ENCODE measurements around the gene TGM1. TPM values are rescaled to one million over a fixed set of nuclear protein-coding genes. Genes with fewer than 3 reads are reported as not detected.
A peak's percentile ranks its signal among the peaks of the same experiment; 100 is the strongest.

Gene TGM1
- total RNA-seq, 1 donor from 2014 or later: 4.9 TPM

DNA sequence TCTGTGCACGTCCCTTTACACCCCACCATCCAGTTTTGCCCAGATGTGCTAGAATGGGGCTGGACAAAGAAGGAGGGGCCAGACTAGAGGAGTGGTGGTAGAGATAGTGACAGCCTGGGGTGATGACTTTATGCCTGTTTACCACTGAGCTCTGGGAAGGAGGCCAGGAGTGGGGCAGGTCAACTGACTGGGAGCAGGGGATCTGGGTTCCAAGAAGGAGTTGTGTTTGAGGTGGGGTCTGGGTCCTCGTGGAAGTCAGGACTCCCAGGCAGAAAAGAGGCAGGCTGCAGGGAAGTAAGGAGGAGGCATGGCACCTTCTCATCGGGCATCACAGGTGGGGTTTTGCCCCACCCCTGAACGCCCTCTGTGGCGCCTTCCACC is 47.3 kb upstream of the TGM1 start:
- H3K9me3 ChIP-seq (ENCODE audit: low read depth): no peaks in the 10 kb centered on the region
- TF ChIP-seq EZH2 (IDR thresholded peaks at IDR 0.05) (no peak), EZH2phosphoT487 (IDR thresholded peaks at IDR 0.05) (no peak)
- TF ChIP-seq, protein P1, sequence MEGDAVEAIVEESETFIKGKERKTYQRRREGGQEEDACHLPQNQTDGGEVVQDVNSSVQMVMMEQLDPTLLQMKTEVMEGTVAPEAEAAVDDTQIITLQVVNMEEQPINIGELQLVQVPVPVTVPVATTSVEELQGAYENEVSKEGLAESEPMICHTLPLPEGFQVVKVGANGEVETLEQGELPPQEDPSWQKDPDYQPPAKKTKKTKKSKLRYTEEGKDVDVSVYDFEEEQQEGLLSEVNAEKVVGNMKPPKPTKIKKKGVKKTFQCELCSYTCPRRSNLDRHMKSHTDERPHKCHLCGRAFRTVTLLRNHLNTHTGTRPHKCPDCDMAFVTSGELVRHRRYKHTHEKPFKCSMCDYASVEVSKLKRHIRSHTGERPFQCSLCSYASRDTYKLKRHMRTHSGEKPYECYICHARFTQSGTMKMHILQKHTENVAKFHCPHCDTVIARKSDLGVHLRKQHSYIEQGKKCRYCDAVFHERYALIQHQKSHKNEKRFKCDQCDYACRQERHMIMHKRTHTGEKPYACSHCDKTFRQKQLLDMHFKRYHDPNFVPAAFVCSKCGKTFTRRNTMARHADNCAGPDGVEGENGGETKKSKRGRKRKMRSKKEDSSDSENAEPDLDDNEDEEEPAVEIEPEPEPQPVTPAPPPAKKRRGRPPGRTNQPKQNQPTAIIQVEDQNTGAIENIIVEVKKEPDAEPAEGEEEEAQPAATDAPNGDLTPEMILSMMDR (IDR thresholded peaks at IDR 0.05): no peak
- H3K79me2 ChIP-seq (ENCODE audit: low read depth): no peaks in the 10 kb centered on the region
- H3K27ac Mint-ChIP-seq: no peak overlapping the region
- no peak overlapping the region for H3K4me3 ChIP-seq
- peaks cover 5% of the 10 kb centered on the region for H3K4me1 Mint-ChIP-seq
- H3K36me3 ChIP-seq: no peaks in the 10 kb centered on the region
- H3K27ac ChIP-seq: no peak overlapping the region
- no peak overlapping the region for H2AFZ ChIP-seq (replicated peaks)
- H3K36me3 Mint-ChIP-seq: peaks cover 3% of the 10 kb centered on the region
- no peaks in the 10 kb centered on the region for H3K27me3 ChIP-seq
- peak overlapping the region; percentile 55 for H3K4me3 Mint-ChIP-seq
- no peaks in the 10 kb centered on the region for H3K9me3 Mint-ChIP-seq
- H3K27me3 Mint-ChIP-seq (ENCODE audit: insufficient read depth, low read depth): peaks cover 11% of the 10 kb centered on the region
- H3K4me1 ChIP-seq: no peaks in the 10 kb centered on the region
- H3K9ac ChIP-seq: no peak overlapping the region
- H4K20me1 ChIP-seq (ENCODE audit: low read depth): no peaks in the 10 kb centered on the region
- DNase-seq (ENCODE audit: low spot score): no peak
- H3K4me2 ChIP-seq: no peak overlapping the region
- H3F3A ChIP-seq (ENCODE audit: low read depth): no peaks in the 10 kb centered on the region

DNA sequence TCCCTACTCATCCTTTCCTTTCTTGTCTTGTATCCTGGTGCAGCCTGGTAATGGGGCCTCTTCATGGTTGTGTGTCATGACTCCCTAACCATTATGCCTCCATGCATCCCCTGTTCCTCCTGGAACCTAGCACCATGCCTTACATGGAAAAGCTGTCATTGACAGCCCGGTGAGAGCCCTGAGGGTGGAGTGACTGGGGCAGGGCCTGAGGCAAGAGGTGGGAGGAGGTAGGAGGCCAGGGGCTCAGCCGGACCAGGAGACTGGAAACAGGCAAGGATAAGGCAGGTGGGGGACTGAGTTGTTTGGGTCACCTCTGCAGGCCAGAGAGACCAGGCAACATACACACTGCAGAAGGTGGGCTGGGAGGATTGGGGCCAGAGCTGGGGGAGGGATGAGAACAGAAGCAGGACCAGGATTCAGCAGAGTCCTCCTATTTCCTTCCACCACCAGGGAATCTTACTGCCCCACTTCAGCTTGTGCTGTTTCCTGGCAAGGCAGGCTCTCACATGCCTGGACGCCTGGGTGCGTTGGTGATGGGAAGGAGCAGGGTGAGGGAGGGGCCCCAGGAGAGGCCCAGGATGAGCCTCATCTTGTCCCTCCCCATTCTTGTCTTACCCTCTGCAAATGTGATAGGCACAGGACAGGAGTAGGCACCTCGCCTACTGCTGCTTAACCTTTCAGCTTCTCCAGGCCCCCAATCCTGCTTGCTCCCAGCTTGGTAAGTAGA is 46.7 kb upstream of the TGM1 start, which contains the start of gene LTB4R2:
TSS of gene LTB4R2 (plus strand) at position 603 of the 727 bp plus-strand sequence. CDS start 525 bp downstream, outside the sequence.
- no peaks in the 10 kb centered on the region for H3K9me3 Mint-ChIP-seq

DNA sequence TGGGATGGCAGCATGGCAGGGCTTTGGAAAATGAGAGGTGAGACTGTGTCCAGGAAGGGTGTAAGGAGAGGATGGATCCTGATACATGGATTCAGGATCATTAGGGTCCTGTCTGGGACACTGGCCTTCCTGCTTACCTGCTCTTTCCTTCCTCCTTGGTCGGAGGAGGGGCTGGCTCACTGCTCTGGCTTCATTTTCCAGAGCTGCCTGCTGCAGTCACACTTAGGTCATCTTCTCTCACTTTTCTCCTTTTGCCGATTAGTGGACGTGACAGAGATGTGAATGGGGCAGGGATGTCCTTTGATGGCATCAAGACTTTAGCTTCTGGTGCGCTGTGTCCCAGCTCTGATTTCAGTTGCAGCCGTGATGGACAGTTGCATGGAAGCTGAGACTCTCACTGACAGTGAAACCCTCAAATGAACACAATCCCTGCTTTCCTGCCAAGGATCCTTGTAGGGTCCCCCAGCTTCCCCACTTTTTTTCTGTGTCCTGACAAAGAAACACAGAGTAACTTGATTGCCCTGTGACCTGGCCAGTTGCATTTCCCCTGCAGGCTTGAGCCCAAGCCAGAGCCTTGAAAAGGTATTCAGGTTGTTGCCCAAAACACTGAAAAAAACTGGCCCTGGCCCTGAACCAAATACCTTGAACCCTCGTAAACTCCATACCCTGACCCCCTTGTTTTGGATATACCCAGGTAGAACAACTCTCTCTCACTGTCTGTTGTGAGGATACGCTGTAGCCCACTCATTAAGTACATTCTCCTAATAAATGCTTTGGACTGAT is 45.6 kb upstream of the TGM1 start:
- H3K4me3 Mint-ChIP-seq: no peak overlapping the region
- H3K9me3 ChIP-seq (ENCODE audit: low read depth): no peaks in the 10 kb centered on the region
- TF ChIP-seq EZH2 (IDR thresholded peaks at IDR 0.05) (no peak), EZH2phosphoT487 (IDR thresholded peaks at IDR 0.05) (no peak)
- TF ChIP-seq, protein P1 (IDR thresholded peaks at IDR 0.05): no peak
- no peaks in the 10 kb centered on the region for H3K4me1 ChIP-seq
- H3K27ac ChIP-seq: no peak overlapping the region
- no peaks in the 10 kb centered on the region for H3K79me2 ChIP-seq (ENCODE audit: low read depth)
- DNase-seq (ENCODE audit: low spot score): no peak
- no peak overlapping the region for H3K4me3 ChIP-seq
- peaks cover 10% of the 10 kb centered on the region for H3K27me3 Mint-ChIP-seq (ENCODE audit: insufficient read depth, low read depth)
- H2AFZ ChIP-seq (replicated peaks): no peak overlapping the region
- H3K27me3 ChIP-seq: no peaks in the 10 kb centered on the region
- H3K36me3 Mint-ChIP-seq: peaks cover 14% of the 10 kb centered on the region
- H3K4me2 ChIP-seq: no peak overlapping the region
- H3K27ac Mint-ChIP-seq: no peak overlapping the region
- peaks cover 5% of the 10 kb centered on the region for H3K4me1 Mint-ChIP-seq
- no peaks in the 10 kb centered on the region for H3K9me3 Mint-ChIP-seq
- no peaks in the 10 kb centered on the region for H3F3A ChIP-seq (ENCODE audit: low read depth)
- H4K20me1 ChIP-seq (ENCODE audit: low read depth): no peaks in the 10 kb centered on the region
- no peak overlapping the region for H3K9ac ChIP-seq
- no peaks in the 10 kb centered on the region for H3K36me3 ChIP-seq

More for the DNA sequence above, 46.7 kb upstream of the TGM1 start, which contains the start of gene LTB4R2:
- Histone ChIP-seq H4K20me1 (ENCODE audit: low read depth) (no peaks in the 10 kb centered on the region), H3K4me2 (no peak within 1 kb of the TSS), H2AFZ (replicated peaks) (no peak within 1 kb of the TSS), H3F3A (ENCODE audit: low read depth) (no peaks in the 10 kb centered on the region), H3K79me2 (ENCODE audit: low read depth) (no peaks in the 10 kb centered on the region), H3K27ac (no peak within 1 kb of the TSS), H3K4me3 (no peak within 1 kb of the TSS), H3K4me1 (no peaks in the 10 kb centered on the region), H3K9me3 (ENCODE audit: low read depth) (no peaks in the 10 kb centered on the region), H3K9ac (no peak within 1 kb of the TSS), H3K27me3 (no peaks in the 10 kb centered on the region), H3K36me3 (no peaks in the 10 kb centered on the region)
- H3K4me3 Mint-ChIP-seq: peak within 1 kb of the TSS; percentile 55
- H3K27me3 Mint-ChIP-seq (ENCODE audit: insufficient read depth, low read depth): peaks cover 11% of the 10 kb centered on the region
- TF ChIP-seq EZH2 (IDR thresholded peaks at IDR 0.05): no peak
- TF ChIP-seq EZH2phosphoT487 (IDR thresholded peaks at IDR 0.05): no peak
- TF ChIP-seq, protein P1 (IDR thresholded peaks at IDR 0.05): no peak
- H3K27ac Mint-ChIP-seq: no peak within 1 kb of the TSS
- peaks cover 8% of the 10 kb centered on the region for H3K36me3 Mint-ChIP-seq
- H3K4me1 Mint-ChIP-seq: peaks cover 5% of the 10 kb centered on the region
- DNase-seq (ENCODE audit: low spot score): no peak

All from neural progenitor cell (in vitro differentiated cells).